ENCODE measurements around the gene CRHR2.

GRCh38 chr7:30664184-30664885, 17.9 kb downstream of the CRHR2 start:
- TF ChIP-seq CTCF (conservative IDR thresholded peaks at IDR 0.05; ENCODE audit: low read depth in 2 of 2) = no peak
- TF ChIP-seq POLR2AphosphoS5 (IDR thresholded peaks at IDR 0.05; ENCODE audit: low read depth) = no peak

Data from GM23338 (cell line).